ENCODE data around the gene MBOAT2.

- TF ChIP-seq CTCF (IDR thresholded peaks at IDR 0.05; ENCODE audit: insufficient read depth, low read length): no peak
- TF ChIP-seq, protein P1, sequence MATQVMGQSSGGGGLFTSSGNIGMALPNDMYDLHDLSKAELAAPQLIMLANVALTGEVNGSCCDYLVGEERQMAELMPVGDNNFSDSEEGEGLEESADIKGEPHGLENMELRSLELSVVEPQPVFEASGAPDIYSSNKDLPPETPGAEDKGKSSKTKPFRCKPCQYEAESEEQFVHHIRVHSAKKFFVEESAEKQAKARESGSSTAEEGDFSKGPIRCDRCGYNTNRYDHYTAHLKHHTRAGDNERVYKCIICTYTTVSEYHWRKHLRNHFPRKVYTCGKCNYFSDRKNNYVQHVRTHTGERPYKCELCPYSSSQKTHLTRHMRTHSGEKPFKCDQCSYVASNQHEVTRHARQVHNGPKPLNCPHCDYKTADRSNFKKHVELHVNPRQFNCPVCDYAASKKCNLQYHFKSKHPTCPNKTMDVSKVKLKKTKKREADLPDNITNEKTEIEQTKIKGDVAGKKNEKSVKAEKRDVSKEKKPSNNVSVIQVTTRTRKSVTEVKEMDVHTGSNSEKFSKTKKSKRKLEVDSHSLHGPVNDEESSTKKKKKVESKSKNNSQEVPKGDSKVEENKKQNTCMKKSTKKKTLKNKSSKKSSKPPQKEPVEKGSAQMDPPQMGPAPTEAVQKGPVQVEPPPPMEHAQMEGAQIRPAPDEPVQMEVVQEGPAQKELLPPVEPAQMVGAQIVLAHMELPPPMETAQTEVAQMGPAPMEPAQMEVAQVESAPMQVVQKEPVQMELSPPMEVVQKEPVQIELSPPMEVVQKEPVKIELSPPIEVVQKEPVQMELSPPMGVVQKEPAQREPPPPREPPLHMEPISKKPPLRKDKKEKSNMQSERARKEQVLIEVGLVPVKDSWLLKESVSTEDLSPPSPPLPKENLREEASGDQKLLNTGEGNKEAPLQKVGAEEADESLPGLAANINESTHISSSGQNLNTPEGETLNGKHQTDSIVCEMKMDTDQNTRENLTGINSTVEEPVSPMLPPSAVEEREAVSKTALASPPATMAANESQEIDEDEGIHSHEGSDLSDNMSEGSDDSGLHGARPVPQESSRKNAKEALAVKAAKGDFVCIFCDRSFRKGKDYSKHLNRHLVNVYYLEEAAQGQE (IDR thresholded peaks at IDR 0.05; ENCODE audit: insufficient replicate concordance, low read depth): no peak
- no peak for TF ChIP-seq POLR2AphosphoS5 (IDR thresholded peaks at IDR 0.05; ENCODE audit: low read depth)
- TF ChIP-seq GABPA (IDR thresholded peaks at IDR 0.05; ENCODE audit: low read depth): no peak
Measured at GRCh38 chr2:8956774-8957173, 46.7 kb downstream of the MBOAT2 start.

Data from HL-60 (cell line).